ENCODE measurements around the gene TMPRSS4.
"Not testable (repeated sequence)": the region's sequence is repeated elsewhere in the genome, so short reads cannot be mapped to it uniquely, and the experiment has no call there.

Gene TMPRSS4

GRCh38 chr11:118057251-118058145, 19.4 kb upstream of the TMPRSS4 start:
- DNase-seq, result no peak

DNA sequence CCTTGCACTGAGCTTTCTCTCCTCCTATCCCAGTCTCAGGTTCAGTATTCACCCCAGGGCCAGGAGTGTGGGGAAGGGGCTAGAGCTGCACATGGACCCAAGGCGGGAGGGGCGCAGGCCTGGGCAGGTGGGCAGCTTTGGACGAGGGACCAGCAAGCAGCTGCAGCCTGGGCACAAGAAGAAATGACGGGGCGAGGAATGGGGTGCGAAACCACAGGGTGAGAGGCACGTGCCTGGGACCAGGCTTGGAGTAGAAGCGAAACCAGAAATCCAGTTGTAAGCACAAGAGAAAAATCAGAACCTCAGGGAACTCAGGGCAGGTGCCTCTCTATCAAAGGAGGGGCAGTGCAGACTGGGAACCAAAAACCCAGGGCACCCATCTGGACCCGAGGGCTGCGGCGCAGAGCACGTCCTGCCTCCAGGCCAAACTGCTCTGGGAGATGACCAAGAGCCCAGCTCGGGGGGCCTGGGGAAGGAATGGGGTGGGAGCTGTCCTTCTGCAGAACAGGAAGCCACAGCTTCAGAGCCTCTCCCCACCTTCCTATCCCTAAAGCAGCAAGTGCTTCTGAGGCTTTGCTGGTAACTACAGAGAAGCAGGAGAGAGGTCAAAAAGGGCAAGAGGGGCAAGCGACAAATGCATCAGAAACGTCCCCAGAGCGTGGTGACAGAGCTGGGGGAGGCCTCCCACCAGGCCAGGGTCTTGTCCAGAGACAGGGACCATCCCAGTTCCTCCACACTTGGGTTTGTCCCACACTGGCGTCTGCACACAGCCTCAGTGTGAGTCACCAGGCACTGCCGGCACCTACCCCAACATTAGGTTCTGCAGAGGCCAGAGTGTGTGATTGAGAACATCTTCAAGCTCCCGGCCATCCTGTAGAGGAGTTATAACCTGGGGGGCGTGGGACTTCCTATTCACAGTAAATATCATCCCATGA, 18.3 kb upstream of the TMPRSS4 start:
- no peak for DNase-seq

DNA sequence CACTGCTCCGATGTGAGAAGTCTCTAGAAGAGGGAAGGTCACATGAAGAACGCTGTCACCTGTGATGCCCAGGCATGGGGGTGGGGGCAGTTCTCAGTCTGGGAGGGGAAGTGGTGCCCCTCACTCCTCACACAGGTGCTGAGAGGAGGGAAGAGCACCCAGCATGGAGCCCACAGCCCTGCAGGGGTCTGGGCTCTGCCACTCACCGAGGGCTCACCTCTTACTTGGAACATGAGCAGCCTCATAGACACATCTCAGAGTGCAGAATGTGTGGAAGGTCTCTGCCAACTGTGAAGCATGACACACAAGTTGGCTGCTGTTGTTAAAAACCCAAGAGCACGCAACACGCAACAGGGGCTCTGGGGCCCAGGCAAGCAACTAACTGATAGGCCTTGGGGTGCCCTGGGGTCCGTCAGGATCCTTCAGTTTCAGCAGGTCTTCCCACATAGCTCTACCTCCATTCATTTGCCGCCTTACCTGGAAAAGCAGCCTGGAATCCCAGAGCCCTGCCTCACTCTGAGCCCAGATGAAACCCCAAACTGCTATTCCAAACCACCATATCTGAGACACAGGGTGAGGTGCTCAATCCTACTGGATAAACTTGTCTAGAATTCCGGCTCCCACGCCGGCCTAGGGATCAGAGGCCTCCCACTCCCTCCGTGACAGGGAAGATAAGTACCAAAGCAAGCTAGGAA, 17.5 kb upstream of the TMPRSS4 start:
- no peak for DNase-seq

DNA sequence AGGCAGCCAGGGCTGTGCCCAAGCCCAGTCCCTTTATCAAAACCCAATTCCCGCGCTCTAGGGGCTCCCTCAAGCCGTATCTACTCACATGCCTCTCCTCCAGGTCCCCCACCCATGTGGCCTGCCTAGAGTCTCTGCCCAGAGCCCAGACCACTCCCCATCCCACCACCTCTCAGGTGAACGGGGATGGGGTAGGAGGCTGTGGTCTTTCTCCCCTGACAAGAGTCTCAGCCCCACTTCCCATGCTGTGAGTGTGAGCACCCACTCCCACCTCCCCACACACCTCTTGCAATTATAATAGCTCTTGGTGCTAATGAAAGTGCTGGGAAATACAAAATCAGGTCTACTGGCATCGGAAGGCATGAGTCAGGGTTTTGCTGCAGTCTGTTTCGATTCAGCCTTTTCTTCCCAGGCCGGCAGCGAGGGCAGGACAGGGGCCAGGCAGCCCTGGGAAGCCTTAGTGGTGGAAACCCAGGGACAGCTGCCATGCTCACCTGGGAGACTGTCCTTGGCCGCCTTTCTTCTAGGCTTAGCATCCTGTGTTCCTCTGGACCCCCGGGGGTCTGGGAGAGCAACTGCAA, 16.7 kb upstream of the TMPRSS4 start:
- DNase-seq, result no peak

DNA sequence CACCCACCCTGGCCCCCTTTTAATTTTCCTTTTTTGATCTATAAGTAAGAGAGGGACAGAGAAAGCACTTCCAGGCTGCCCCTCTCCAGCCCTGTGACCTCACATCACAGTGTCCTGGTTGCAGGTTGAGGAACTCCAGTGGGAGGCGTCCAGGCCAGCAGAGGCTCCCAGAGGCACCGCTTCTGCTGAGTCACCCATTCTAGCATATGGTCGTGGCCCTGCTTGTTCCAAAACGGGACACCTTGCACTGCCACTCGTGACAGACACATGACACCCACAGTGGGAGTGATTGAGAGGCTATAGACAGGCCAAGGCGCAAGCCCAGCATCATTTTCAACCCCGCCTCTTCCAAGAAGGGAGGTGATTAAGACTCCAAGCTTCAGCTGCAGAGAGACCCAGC, 16.0 kb upstream of the TMPRSS4 start:
- no peak for DNase-seq

DNA sequence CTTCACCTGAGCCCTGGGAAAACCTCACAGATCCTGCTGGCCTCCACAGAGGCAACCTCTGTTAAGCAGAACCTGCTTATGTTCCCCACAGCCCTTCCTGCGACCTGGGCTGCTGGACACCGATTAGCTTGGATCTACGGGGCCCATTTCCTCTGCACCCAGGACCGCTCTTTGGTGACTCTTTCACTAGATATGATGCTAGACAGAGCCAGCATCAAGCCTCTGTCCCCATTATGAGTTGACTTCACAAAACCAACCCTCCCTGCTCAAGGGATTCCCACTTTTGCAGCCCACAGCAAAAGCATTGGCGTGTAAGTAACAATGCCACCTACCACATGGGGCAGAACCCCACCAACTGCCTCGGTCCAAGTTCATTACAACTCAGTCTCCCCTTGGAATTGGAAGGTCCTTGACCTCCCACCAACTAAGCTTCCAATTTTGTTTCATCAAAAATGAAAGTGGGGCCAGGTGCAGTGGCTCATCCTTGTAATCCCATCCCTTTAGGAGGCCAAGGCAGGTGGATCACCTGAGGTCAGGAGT, 15.2 kb upstream of the TMPRSS4 start:
- no peak for DNase-seq

DNA sequence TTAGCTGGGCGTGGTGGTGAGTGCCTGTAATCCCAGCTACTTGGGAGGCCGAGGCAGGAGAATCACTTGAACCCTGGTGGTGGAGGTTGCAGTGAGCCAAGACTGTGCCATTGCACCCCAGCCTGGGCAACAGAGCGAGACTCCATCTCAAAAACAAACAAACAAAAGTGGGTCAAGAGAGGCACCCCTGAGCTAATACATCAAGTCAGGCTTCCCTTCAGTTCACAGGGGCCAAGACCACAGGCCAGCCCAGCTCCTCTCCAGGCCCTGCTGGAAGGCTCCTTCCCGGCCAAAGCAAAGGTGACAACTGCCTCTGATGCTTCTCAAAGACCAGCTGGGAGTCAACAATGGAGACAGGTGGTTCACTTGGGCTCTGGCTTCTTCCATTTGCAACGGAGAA, 14.7 kb upstream of the TMPRSS4 start:
- DNase-seq, result not testable (repeated sequence)

GRCh38 chr11:118062631-118063030, 14.2 kb upstream of the TMPRSS4 start:
- not testable (repeated sequence) for DNase-seq

DNA sequence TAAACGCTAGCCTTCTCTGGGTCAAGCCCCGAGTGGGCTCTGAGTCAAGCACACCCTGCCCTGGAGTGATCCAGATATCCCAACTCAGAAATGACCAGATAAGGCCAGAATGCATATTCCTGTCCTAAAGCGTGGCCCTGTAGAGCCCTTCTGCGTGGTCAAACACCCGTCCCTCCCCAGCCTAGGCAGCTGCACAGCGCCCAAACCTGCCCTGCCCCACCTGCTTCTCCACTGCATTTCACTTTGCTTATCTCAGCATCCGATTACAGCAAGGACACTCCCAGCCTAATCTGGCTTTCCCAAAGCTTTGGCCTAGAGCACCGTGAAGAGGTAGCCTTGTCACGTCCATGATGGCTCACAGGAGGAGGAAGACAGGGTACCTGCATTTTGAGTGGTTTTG, 11.9 kb upstream of the TMPRSS4 start:
- no peak for DNase-seq

DNA sequence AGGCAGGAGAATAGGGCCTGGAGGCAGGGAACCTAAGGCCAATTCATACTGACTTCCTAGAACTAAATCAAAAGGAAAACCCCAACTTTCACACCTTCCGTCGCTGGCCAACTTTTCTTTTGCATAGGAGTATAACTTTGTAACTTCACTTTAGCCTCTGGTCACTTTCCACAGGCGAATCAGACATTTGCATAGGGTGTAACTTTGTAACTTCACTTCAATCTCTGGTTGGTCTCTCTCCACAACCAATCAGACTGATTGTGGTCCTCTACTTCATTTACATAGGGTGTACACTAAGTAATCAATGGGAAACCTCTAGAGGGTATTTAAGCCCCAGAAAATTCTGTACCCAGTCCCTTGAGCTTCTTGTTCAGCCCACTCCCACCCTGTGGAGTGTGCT, 11.5 kb upstream of the TMPRSS4 start:
- DNase-seq, result no peak

- no peak for DNase-seq
Observed at GRCh38 chr11:118067006-118067405, 9.9 kb upstream of the TMPRSS4 start.

- no peak for DNase-seq
Observed at GRCh38 chr11:118068206-118068944, 8.5 kb upstream of the TMPRSS4 start.

GRCh38 chr11:118068945-118069612, 7.8 kb upstream of the TMPRSS4 start:
- DNase-seq, result no peak

- no peak for DNase-seq
Observed at GRCh38 chr11:118071416-118072030, 5.4 kb upstream of the TMPRSS4 start.

DNA sequence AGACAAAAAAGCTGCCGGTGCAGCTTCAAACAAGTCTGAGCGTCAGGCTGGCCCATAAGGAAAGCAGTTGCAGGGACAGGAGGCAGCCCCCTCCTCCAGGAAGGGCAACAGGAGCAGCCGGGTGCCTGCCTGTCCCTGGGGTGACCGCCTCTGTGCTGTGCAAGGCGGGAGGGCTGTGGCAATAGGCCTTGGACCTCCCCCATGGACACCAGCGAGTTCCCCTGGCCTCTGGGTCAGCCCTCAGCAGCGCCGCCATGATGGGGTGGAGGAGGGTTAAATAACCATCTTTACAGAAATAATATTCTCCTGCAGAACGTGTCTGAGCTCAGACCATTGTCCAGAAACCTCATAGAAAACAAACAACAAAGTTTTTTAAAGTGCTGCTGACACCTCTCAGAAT, 3.3 kb upstream of the TMPRSS4 start:
- DNase-seq, result no peak

GRCh38 chr11:118074091-118074685, 2.7 kb upstream of the TMPRSS4 start:
- no peak for DNase-seq

DNA sequence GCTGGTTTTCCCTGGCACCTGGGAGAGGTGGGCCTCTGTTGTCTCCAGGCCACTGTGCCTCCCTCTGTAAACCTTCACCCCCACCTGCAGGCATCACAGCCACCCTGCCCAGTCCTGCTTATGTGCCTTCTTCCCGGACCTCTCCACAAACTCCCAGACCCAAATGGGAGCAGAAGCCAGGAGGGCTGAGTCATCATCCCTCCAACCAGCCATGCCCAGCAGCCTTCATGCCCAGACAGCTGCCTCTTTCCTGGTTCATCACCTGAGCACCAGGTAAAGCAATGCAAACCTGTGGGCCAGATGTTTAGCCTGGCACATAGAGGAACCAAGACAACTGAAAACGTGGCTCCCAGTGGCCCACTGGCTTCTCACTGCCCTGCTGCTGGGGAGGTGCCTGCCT, 2.1 kb upstream of the TMPRSS4 start:
- DNase-seq, result no peak

- no peak for DNase-seq
Observed at GRCh38 chr11:118078911-118079411, 2.1 kb downstream of the TMPRSS4 start.

GRCh38 chr11:118079491-118079890, 2.6 kb downstream of the TMPRSS4 start:
- DNase-seq, result no peak

GRCh38 chr11:118080296-118080695, 3.4 kb downstream of the TMPRSS4 start:
- no peak for DNase-seq
